Frontal cortex (tissue), 4 donors: ENCODE results near the gene SCN9A. TPM values are rescaled to one million over a fixed set of nuclear protein-coding genes. Genes with fewer than 3 reads are reported as not detected.
A peak's percentile ranks its signal among the peaks of the same experiment; 100 is the strongest.

ENCODE experiments used
- DNase-seq, 2 donors: peaks; one replicate each; pipeline ENCODE4 v3.0.0; 2012; ENCODE audit warnings: low spot score in 2 of 2
- FAIRE-seq: peaks from 2 replicates; lab custom pipeline; 2012; peaks lifted over from hg19 to GRCh38; lab: Jason Lieb, UNC
- total RNA-seq: library from RNA; depleted of rRNA; stranded (reverse); fragments of >200 nt; gene quantifications from one replicate; pipeline ENCODE4 v1.2.3, GENCODE V29; 2014
- donor health status: control.
- donor health status: control.
- donor health status: control.

SCN9A gene
- total RNA-seq, 1 donor from 2014 or later: 68.5 TPM

DNA sequence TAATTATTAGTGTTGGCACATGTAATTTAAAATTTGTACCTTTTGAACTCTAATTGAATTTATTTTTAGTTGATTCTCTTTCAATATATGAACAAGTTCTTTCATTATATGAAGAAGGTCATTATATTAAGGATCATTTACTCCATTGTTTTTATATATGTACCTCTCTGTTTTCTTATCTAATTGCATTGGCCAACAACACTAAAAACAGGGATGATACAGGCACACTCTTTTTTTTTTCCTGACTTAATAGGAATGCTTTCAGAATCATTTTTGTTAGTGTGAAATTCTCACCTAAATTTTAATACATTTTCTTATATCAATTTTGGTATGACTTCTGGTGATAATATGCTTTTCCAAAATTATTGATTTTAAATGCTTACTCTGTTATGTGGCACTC is 173.0 kb downstream of the SCN9A start:
- DNase-seq (no peak), FAIRE-seq (no peak)

- FAIRE-seq: no peak
- no peak for DNase-seq
Observed at GRCh38 chr2:166197446-166197845, 178.3 kb downstream of the SCN9A start.

- FAIRE-seq: no peak
- no peak for DNase-seq
Observed at GRCh38 chr2:166193407-166193806, 182.3 kb downstream of the SCN9A start.

DNA sequence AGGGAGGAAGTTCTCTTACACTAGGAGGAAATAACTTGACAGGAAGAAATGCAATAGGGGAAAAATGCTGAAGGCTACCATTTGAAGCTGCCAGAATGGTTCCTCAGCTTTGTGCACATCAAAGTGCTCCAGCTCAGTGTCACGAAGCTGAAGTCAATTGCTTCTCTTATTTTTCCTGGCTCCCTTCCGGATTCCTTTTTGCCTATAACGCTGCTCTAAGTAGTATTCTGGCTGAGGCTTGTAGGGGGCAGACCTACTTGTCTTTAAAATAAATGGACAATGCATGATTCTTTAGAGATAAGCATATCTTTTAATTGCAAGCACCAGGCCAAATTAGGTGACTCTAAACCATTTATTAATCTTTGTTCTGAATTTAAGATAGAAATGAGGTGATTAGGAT is 187.7 kb downstream of the SCN9A start:
- DNase-seq (no peak), FAIRE-seq (no peak)

GRCh38 chr2:166184789-166185188 is 191.0 kb downstream of the SCN9A start:
- FAIRE-seq (no peak), DNase-seq (no peak)

DNA sequence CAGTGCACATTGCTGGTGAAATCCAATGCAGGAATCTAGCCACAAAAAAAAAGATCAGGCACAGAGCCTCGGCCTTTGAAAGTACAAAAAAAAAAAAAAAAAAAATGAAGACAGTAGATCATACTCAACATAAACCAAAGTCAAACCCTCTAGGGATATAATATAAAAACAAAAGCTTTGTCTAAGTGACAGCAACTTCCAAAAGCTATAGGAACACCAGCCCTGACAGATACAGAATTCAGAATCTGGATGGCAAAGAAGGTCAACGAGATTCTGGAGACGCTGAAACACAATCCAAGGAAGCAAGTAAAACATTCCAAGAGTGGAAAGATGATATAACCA is 194.0 kb downstream of the SCN9A start:
- peak; percentile 13 for FAIRE-seq

DNA sequence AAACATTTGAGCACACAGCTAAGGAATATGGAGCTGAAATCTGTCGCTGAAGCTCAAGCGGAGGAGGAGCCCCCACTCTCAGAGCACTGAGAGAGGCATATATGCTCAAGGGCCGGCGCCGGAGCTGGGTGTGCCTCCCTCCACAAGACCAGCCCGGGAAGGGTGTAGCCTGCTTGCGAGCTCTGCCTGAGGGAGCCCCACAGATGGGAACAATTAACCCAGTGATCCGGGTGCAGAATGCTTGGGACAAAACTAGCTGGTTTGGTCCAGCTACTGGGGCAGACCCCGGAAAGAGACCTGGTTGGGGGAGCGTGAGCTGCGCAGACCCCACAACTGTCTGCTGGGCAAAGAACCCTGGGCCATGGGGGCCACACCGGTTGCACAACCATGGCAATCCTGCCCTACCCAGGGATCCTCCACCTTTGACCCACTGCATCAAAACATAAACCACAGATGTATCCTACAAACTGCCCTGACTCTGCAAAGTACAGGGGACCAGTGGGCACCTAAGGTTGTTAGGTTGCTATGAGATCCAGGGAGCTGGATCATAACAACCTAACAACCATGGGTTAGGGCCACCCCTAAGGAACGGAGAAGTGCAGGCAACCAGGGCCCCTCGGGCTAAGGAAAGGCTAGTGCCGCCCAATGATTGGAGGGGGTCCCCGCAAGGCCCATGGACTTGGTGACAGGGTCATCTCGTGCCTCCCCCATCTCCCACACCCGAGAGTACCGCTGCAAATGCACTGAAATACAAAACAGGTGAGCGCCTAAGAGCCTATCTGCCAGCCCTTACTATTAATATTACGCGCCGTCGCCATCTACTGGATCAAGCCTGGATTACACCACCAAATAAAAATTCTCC is 194.6 kb downstream of the SCN9A start:
- FAIRE-seq (no peak), DNase-seq (peak in 1 of 2 donors; percentile 18)

More for the DNA sequence above, 194.0 kb downstream of the SCN9A start:
- no peak for DNase-seq

GRCh38 chr2:166179201-166179600 is 196.5 kb downstream of the SCN9A start:
- no peak for DNase-seq
- FAIRE-seq: peak; percentile 36

GRCh38 chr2:166173263-166173662 is 202.5 kb downstream of the SCN9A start:
- FAIRE-seq (no peak), DNase-seq (no peak)

- FAIRE-seq: no peak
- no peak for DNase-seq
Observed at GRCh38 chr2:166171216-166171615, 204.5 kb downstream of the SCN9A start.

DNA sequence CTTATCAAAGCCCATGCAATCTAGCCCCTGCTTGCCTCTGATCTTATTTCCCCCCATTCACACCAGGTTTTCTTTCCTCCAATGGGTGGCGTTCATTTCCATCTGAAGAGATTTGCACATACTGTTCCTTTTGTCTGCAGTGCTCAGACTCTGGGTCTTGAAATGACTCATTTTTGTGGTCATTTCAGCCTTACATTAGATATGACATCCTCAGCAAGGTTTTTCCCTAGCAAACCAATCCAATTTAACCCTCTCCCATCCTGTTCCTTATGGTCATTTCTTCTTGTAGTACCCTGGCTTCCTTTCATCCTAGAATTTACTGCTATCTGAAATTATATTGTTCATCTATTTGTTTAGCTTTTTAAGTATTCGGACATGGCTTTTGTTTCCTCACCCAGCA is 205.4 kb downstream of the SCN9A start:
- DNase-seq (no peak), FAIRE-seq (no peak)

DNA sequence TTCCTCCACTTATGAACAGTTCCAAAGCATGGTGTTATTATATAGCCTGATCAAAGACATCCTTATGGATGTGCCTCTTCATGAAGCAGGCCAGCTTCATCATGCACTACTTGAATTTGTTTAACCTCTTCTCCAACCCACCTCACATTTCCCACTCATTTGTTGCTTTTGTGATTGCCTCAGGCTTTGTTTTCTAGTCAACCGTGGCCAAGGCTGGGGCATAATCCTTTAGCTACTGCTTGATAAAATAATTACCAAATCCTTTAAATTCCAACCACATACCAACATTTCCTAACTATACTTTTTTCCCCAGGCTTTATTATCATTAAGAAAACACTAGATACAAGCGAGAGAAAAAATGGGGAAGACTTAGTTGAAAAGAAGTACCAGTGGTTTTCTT is 208.3 kb downstream of the SCN9A start:
- DNase-seq: no peak
- no peak for FAIRE-seq

- FAIRE-seq (no peak), DNase-seq (no peak)
Observed at GRCh38 chr2:166163775-166164174, 212.0 kb downstream of the SCN9A start.

DNA sequence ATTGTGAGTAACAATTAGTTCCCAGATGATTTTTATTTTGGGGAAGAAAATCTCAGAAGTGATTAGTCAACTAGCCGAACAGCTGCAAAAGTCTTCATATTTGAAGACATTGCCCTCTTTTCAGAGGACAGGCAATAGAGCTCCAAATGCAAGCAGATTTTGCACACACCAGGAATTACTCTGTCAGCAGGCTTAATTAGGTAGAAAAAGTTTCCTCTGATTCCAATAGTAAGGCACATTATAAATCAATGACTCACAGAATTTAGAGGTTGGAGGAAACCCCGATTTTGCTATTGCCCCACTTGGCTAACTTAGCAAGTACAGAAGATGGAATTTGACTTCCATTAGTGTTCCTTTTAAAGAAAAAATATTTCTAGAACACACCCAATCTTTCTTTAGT is 217.2 kb downstream of the SCN9A start:
- DNase-seq (no peak), FAIRE-seq (no peak)

- DNase-seq (no peak), FAIRE-seq (no peak)
Observed at GRCh38 chr2:166157578-166157977, 218.2 kb downstream of the SCN9A start.

GRCh38 chr2:166156985-166157490 is 218.7 kb downstream of the SCN9A start:
- DNase-seq (no peak), FAIRE-seq (no peak)

- FAIRE-seq (no peak), DNase-seq (no peak)
Observed at GRCh38 chr2:166155589-166155988, 220.2 kb downstream of the SCN9A start.

GRCh38 chr2:166154685-166155338 is 220.9 kb downstream of the SCN9A start:
- DNase-seq (no peak), FAIRE-seq (no peak)

- no peak for FAIRE-seq
- no peak for DNase-seq
Observed at GRCh38 chr2:166152064-166152463, 223.7 kb downstream of the SCN9A start.

DNA sequence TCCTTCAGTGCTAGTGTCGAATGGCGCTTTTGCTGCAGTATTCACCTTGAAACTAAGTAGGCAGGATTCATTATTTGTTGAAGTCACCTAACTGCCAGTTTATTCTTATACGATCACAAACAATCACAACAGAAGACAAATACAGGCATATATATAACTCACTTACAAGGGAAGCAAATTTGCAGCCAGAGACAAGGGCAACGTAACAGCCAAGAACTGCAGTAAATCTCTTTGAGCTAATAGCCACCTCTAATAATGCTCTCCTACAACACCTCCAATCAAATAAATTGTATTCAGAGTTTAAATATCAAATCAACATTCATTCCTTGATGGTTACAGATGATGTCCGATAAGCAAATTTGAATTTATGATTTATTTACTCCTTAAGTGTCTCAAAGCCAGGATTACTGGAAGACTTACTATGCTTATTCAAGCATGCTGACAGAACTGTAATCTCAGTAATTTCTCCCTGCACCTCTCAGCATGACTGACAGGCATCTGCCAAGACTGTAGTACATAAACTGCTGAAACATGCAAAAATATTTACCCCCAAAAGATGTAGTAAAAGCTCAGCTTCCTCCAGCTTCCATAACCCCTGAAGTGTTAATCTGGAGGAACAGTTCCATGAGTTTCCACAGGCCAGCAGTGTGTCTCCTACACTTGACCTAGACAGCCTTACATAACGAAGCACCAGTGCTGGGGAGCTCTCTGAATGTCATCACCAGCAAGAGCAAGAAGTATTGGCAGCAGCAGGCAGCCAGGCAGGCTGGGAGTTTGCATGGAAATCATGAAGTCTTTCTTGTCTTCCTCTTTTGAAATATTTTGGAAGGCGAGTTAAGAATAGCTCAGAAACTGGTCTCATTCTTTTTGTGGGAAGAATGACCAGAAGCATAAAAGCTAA is 227.0 kb downstream of the SCN9A start:
- no peak for FAIRE-seq
- DNase-seq: no peak
